HG02623 (cell line): ENCODE measurements around the gene JMY.

Experiments
- ATAC-seq: cut with Tn5 transposase; IDR thresholded peaks from one replicate; pipeline ENCODE4 v1.9.1; 2021; ENCODE audit warnings: moderate library complexity; ENCODE audit not compliant: unreplicated experiment

JMY gene, protein sequence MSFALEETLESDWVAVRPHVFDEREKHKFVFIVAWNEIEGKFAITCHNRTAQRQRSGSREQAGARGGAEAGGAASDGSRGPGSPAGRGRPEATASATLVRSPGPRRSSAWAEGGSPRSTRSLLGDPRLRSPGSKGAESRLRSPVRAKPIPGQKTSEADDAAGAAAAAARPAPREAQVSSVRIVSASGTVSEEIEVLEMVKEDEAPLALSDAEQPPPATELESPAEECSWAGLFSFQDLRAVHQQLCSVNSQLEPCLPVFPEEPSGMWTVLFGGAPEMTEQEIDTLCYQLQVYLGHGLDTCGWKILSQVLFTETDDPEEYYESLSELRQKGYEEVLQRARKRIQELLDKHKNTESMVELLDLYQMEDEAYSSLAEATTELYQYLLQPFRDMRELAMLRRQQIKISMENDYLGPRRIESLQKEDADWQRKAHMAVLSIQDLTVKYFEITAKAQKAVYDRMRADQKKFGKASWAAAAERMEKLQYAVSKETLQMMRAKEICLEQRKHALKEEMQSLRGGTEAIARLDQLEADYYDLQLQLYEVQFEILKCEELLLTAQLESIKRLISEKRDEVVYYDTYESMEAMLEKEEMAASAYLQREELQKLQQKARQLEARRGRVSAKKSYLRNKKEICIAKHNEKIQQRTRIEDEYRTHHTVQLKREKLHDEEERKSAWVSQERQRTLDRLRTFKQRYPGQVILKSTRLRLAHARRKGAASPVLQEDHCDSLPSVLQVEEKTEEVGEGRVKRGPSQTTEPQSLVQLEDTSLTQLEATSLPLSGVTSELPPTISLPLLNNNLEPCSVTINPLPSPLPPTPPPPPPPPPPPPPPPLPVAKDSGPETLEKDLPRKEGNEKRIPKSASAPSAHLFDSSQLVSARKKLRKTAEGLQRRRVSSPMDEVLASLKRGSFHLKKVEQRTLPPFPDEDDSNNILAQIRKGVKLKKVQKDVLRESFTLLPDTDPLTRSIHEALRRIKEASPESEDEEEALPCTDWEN

DNA sequence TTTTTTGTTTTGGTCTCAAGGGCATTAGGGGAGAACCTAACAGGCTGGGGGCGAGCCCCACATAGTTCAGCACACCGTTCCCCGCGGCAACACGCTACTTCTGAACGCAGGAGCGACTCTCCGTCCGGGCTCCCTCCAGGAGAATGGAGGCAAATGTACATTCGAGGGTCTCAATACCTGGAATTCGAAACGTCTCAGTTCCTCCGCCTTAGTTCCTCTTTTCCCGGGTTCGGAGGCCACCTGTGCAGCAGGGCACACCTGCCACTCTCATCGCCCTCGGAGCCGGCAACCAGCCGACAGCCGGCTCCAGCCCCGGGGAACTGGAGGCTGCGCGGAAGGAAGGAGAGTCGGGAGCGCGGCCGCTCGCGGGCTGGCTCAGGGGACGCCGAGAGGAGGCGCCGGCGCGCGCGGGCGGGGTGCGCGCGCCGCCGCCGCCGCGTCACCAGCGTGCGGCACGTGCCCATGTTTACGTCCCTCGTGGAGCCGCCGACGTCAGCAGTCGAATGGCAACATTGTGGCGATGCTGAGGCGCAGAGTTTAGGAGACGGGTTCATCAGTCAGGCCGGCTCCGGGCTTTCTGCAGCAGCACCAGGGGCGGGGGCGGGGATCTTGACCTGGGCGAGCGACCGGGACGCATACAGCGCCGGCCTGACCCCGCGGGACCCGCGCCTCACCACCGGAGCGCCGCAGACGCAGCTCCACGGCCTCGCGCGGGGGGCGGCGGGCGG, at the start of gene JMY:
TSS of gene JMY (plus strand) at position 498 of the 728 bp plus-strand sequence. CDS start 520 bp downstream, outside the sequence.
- peak; percentile 75 for ATAC-seq

GRCh38 chr5:79186455-79186854, 49.5 kb upstream of the JMY start:
- no peak for ATAC-seq

- ATAC-seq: no peak
These were observed 46.3 kb upstream of the JMY start for GRCh38 chr5:79189439-79190234.

DNA sequence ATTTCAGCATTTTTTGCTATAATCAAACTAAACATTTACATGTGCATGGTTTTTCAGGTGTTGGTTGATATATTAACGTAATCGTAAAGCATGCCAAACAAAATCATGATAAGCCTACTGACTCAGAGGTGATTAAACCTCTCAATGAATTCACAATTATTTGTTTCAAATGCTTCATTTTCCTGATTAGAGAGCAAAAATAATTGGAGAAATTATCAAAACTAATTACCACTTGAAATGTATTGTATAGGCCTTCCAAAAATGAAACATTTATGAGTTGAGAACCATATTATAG, 45.7 kb upstream of the JMY start:
- ATAC-seq: no peak

DNA sequence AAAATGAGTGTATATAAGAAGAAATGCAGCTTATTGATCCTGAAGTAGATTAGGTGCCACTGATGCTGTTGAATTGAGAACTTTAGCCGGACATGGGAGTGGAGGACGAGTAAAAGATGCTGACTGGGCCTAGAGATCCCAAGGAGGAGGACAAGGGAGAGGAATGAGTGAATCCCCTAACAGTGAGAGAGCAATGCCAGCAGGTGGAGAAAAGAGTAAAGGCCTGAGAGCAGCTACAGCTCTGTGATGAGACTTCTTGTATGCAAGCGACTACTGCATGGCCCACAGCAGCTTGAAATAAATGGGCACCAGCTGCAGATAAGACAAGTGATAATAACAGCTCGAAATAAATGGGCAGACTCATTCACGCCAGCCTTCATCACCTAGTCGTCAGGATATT, 44.5 kb upstream of the JMY start:
- no peak for ATAC-seq

- ATAC-seq: no peak
These were observed 42.3 kb upstream of the JMY start for GRCh38 chr5:79193643-79194042.

- no peak for ATAC-seq
These were observed 35.3 kb upstream of the JMY start for GRCh38 chr5:79200573-79201183.

DNA sequence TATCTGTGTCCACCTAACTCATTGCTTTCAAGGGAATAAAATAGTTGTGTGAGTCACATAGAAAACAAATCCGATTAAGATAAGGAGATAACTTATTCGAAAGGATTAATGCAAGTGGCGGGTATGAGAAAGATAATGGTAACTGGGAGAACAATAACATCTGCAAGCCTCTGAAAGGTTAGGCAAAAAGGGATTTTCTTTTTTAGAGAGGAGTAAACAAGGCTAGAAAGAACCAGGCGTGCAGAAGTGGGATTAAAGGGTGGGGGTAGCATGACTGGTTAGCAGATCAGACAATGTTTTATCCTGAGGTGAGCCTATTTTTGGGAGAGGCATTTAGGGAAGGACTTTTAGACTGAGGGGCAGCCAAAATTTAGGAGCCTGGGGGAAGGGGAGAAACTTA, 34.7 kb upstream of the JMY start:
- no peak for ATAC-seq

GRCh38 chr5:79202076-79202475, 33.9 kb upstream of the JMY start:
- no peak for ATAC-seq

- ATAC-seq: no peak
These were observed 30.0 kb upstream of the JMY start for GRCh38 chr5:79205965-79206364.

DNA sequence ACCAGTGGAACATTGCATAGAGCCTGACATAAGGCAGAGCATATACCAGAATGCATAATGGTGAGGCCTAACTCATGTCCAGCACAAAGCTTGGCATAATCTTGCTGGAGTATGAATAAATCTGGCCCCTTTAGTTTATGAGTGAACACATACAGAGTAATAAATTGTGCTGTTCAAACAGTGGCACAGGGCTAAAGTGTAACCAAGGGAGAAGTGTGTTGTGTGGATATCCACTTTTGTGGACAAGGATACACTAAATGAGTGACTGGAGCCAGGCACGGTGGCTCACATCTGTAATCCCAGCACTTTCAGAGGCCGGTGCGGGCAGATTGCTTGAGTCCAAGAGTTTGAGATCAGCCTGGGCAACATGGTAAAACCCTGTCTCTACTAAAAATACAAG, 29.4 kb upstream of the JMY start:
- no peak for ATAC-seq

- no peak for ATAC-seq
These were observed 26.4 kb upstream of the JMY start for GRCh38 chr5:79209505-79209904.

- ATAC-seq: no peak
These were observed 11.5 kb upstream of the JMY start for GRCh38 chr5:79224286-79224984.

GRCh38 chr5:79225026-79225425, 10.9 kb upstream of the JMY start:
- ATAC-seq: no peak

- no peak for ATAC-seq
These were observed 10.5 kb upstream of the JMY start for GRCh38 chr5:79225441-79225840.

- no peak for ATAC-seq
These were observed 8.4 kb upstream of the JMY start for GRCh38 chr5:79227484-79228025.

- peak; percentile 78 for ATAC-seq
These were observed 6.4 kb upstream of the JMY start for GRCh38 chr5:79229357-79230174.

DNA sequence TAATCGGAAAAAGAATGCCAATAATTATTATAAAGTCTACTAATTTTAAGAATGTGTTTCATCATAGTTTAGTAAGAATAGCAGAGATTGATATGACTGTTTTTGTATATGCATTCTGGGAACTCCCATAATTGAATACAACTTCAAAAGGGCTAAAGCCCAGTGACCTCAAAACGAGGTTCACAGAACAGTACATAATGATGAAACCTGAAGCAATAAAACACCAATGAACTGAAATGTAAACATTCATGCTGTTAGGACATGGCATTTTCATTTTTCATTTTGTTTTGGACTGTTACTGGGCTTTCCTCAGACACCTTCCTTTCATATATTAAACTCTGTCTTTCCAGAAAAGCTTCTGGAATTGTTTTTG, 684 bp upstream of the JMY start:
- no peak for ATAC-seq
